Right lung (tissue), 5 donors: ENCODE results near the gene ARHGAP15. TPM values are rescaled to one million over a fixed set of nuclear protein-coding genes. Genes with fewer than 3 reads are reported as not detected.

Experiments
- DNase-seq, 2 donors: peaks; one replicate each; pipeline ENCODE4 v3.0.0-alpha.2; 2013
- polyA plus RNA-seq, 5 donors: library from polyadenylated mRNA; unstranded; fragments of 120-200 nt; gene quantifications; one replicate each; pipeline versions ENCODE4 v1.2.1 to v1.2.3, GENCODE V29; 2013; ENCODE audit warnings: inconsistent platforms in 1 of 5, low replicate concordance in 1 of 5; ENCODE audit not compliant: insufficient read length in 5 of 5, insufficient read depth in 1 of 5

ARHGAP15 gene
- polyA plus RNA-seq, 5 donors, result 27.6 to 49.7 (median 35.1) TPM

- DNase-seq, result no peak
Observed at GRCh38 chr2:143451642-143452281, 322.5 kb downstream of the ARHGAP15 start.

DNA sequence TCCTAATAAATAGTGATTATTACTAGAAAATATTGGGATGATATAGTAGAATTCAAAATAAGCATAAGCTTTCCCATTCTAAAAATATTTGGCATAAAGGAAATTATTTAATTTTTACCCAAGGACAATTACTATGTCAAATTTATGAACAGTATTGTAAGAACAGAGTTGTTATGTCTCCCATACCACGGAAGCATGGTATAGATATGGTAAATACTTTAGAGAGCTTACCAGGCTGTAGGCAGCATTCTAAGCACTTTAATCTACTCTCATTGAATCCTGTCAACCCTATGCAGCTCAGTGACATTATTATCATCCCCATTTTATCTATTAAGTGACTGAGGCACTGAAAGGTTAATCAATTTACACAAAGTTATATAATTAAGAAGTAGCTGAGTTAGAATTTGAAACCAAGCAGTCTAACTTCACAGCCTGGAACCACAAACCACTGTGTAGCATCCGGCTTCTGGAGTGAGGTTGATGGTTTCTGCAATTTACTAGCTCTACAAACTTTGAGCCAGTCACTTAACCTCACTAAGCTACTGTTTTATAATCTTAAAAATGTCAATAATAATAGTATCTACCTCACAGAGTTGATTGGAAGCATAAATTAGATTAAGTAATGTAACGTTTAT is 323.7 kb downstream of the ARHGAP15 start:
- DNase-seq, result no peak

GRCh38 chr2:143453981-143454511 is 324.8 kb downstream of the ARHGAP15 start:
- DNase-seq, result no peak

- DNase-seq, result no peak
Observed at GRCh38 chr2:143455317-143455716, 326.1 kb downstream of the ARHGAP15 start.

DNA sequence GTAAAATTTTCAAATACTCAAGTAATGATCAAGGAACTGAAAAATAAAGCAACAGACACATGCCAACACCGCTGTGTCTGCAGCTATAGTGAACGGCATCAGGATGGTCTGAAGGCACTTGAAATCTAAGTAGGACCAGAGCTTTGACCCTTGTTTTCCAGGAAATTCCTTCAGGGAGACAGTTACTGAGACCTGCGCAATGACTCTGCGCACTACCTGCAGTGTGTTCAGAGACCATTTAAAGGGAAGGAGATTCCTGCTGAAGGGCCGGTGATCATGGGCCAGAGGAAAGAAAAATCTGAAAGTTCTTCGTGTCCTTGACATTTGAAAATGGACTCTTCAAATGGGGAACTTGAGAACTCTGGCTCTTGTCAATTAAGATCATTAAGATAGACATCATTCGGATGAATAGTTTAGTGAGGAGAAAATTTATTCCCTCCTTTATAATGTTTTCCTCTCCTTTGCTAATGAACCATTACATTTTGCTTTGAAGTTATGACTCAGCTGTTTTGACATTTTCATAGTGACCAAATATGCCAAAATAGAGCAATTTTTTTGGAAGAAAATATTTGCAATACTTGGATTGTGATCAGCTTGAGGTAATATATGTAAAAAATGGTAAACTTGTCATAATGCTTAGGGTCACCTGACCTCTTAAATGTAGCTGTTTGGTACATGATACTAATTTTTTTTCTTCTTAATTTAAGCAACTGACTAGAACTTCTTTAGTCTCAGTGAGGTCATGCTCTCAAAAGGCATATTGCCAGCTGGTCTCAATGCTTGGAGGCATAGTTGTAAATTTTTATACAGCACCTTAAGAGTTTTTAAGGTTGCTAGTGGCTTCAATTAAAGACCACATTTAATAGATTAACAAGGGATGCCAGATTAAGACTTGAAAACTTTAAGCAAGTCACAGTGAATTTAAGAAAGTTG is 329.3 kb downstream of the ARHGAP15 start:
- no peak for DNase-seq

DNA sequence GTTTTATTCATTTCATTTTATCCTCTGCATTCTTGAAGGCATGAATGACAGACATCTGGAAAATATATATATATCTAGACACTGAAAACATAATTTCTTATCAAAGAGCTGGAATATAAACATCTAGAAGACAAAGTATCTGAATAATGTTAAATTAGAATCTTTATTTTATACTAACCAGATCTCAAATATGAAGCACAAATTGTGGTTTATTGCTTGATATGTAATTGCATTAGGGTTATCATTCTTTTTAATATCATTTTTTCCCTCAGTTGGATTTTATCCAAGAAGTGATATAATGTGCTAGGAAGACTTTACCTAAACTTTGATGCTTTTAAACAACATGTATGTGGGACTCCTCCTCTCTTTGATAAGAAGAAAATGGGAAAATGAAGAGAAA is 331.2 kb downstream of the ARHGAP15 start:
- DNase-seq, result no peak

DNA sequence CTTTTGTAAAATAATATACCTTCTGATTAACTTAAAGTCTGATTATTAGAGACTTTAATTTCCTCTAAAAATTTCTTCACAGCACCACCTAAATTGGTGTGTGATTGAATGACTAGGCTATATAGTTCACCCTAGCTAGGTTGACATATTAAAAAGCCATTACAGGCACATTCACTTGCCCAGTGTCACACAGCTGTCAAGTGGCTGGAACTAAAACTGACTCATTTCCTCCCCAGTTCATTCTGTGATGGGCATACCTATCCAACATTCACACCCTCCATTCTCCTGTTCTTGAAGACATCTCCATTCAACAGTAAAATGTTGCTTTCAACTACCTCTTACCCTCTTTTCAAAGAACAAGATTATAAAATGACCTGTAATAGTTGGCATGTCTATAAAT is 334.5 kb downstream of the ARHGAP15 start:
- no peak for DNase-seq

- no peak for DNase-seq
Observed at GRCh38 chr2:143466391-143466790, 337.2 kb downstream of the ARHGAP15 start.

DNA sequence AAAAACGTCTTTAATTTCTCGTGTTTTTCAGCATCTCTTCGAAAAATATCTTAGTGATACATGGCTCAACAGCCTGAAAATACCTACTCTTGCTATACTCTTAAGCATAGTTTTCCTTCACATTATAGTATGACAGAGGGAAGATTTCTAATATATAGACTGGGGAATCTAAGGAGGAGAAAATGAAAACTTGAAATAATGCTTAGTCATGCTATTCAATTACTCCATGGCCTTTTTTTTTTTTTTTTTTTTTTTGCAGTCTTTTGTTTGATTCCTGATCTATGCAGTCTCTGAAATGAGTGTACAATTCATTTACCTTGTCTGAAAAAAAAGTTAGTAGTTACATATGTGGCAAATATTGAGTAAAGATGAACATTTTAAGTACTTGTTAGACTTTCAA is 337.8 kb downstream of the ARHGAP15 start:
- DNase-seq, result no peak

DNA sequence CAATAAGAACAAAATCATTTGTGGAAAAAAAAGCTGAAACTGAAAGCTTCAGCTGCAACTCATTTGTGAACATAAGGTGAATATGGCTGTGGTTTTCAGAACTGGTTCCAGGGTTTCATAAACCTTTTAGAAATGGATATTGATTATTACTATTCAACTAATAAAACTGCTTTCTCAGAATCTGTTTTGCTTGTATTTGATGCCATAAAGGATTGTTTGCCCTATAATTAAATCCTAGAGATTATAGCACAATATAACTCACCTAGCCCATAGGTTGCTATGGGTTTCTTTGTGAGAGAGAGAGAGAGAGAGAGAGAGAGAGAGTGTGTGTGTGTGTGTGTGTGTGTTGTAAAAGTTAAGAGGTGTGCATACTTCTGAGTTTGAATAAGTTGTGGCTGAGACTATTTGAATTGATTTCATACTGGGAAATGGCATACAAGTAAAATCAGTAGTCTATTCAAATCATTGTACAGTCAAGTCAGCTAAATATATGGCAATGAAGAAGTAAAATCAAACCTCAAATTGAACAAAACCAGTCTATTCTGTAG is 339.2 kb downstream of the ARHGAP15 start:
- no peak for DNase-seq

GRCh38 chr2:143469323-143469722 is 340.1 kb downstream of the ARHGAP15 start:
- no peak for DNase-seq

GRCh38 chr2:143471550-143471949 is 342.3 kb downstream of the ARHGAP15 start:
- no peak for DNase-seq

DNA sequence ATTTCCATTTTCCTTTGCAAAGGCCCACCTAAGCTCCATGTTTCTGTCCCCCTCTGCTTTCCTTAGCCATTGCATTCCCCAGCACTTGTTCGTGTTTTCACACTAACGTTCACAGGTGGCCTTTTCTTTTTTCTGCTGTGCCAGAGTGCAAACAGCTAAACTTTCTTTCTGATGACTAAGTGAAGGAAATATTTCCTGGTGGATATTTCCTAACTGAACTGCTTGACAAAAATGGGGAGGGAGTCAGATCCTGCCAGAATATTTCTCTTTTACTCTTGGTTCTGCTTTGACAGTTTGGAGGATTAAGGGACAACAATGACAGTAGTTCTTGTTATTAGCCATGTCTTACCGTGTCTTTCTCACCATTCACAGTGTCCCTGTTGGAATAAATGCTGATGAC is 344.0 kb downstream of the ARHGAP15 start:
- no peak for DNase-seq

- DNase-seq, result no peak
Observed at GRCh38 chr2:143473820-143474219, 344.6 kb downstream of the ARHGAP15 start.

GRCh38 chr2:143474586-143474985 is 345.4 kb downstream of the ARHGAP15 start:
- no peak for DNase-seq

- DNase-seq, result peak; percentile 67 to 69
Observed at GRCh38 chr2:143475041-143475776, 346.0 kb downstream of the ARHGAP15 start.

- no peak for DNase-seq
Observed at GRCh38 chr2:143476336-143477087, 347.3 kb downstream of the ARHGAP15 start.

GRCh38 chr2:143477714-143478443 is 348.7 kb downstream of the ARHGAP15 start:
- no peak for DNase-seq

GRCh38 chr2:143480086-143480485 is 350.9 kb downstream of the ARHGAP15 start:
- DNase-seq, result no peak
